GM06990 (cell line): ENCODE results near the gene TBC1D22A.
"Not testable (repeated sequence)": the region's sequence is repeated elsewhere in the genome, so short reads cannot be mapped to it uniquely, and the experiment has no call there.

Experiments used
- DNase-seq: peaks from one replicate; pipeline ENCODE4 v3.0.0-alpha.2; 2011; ENCODE audit not compliant: insufficient read length; ENCODE audit errors: extremely low read depth
- H3K27me3 ChIP-seq: replicated peaks from 2 replicates; pipeline ENCODE4 v1.6.0; 2011; ENCODE audit warnings: low read length; ENCODE audit not compliant: control insufficient read depth, insufficient read depth
- H3K36me3 ChIP-seq: 2 replicates; pipeline ENCODE4 v1.5.1; 2011; ENCODE audit warnings: low read length; ENCODE audit not compliant: control insufficient read depth, insufficient read depth
- H3K4me3 ChIP-seq: replicated peaks from 2 replicates; pipeline ENCODE4 v1.5.1; 2011; ENCODE audit warnings: low read depth, mild to moderate bottlenecking, control low read depth, low read length
- CTCF ChIP-seq: IDR thresholded peaks from 2 replicates; pipeline ENCODE4 v1.5.1; 2011; ENCODE audit warnings: low read length, control low read depth, mild to moderate bottlenecking, inconsistent platforms; ENCODE audit not compliant: insufficient read depth, poor library complexity, severe bottlenecking

The TBC1D22A gene

DNA sequence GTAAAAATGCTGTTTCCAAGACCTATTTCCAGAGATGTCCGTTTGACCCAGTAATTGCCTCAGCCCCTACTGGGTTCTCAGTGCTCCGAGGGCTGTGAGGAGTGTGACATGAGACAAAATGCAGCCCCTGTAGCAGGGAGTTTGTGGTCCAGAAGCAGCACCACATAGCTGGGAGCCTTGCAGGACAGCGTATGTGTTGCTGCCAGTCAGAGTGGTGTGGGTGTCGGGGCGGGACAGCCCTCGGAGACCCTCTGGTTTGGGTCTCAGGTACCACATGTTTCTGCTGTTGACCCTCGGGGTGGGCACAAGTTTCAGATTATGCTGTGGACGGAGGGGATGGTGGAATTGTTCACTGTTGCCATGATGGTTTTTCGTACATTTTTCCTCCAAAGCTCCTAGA is 17.2 kb downstream of the TBC1D22A start:
- Histone ChIP-seq H3K27me3 (no peaks in the 10 kb centered on the region), H3K4me3 (no peak overlapping the region), H3K36me3 (peaks cover 7% of the 10 kb centered on the region)
- no peak for TF ChIP-seq CTCF
- DNase-seq = no peak

GRCh38 chr22:46780453-46780852 is 18.0 kb downstream of the TBC1D22A start:
- Histone ChIP-seq H3K4me3 (no peak overlapping the region), H3K36me3 (peaks cover 7% of the 10 kb centered on the region), H3K27me3 (no peaks in the 10 kb centered on the region)
- DNase-seq = no peak
- TF ChIP-seq CTCF = no peak

DNA sequence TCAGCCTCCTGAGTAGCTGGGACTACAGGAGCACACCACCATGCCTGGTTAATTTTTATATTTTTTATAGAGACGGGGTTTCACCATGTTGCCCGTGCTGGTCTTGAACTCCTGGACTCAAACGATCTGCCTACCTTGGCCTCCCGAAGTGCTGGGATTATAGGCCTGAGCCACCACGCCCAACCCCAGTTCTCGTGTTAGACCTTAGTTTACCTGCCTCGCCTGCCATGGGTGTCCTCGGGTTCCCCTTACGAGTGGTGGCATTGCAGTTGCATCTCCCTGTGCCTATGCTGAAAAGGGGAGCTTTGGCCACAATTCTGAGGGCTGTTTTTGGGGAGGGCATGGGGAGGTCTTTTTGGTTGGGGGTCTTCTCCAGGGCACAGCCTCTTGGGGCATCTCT is 18.8 kb downstream of the TBC1D22A start:
- Histone ChIP-seq H3K36me3 (peaks cover 7% of the 10 kb centered on the region), H3K27me3 (no peaks in the 10 kb centered on the region), H3K4me3 (no peak overlapping the region)
- no peak for TF ChIP-seq CTCF
- no peak for DNase-seq

DNA sequence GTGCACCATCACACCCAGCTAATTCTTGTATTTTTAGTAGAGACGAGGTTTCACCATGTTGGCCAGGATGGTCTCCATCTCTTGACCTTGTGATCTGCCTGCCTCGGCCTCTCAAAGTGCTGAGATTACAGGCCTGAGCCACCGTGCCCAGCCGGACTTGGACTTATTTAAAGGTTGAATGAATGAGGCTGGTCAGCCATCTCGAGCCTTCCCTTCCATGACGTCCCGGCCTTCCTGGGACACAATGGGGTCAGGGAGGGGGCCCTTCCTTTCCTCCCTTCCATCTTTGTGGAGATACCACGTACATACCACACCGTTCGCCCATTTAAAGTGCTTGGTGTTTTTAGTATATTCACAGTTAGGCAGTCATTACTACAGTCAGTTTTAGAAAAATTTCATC is 19.8 kb downstream of the TBC1D22A start:
- H3K36me3 ChIP-seq, H3K4me3 ChIP-seq, H3K27me3 ChIP-seq, DNase-seq: not testable (repeated sequence)

- TF ChIP-seq CTCF = no peak
- no peaks in the 10 kb centered on the region for H3K27me3 ChIP-seq
- H3K36me3 ChIP-seq = peaks cover 7% of the 10 kb centered on the region
- no peak overlapping the region for H3K4me3 ChIP-seq
- no peak for DNase-seq
Observed at GRCh38 chr22:46783721-46784120, 21.3 kb downstream of the TBC1D22A start.

DNA sequence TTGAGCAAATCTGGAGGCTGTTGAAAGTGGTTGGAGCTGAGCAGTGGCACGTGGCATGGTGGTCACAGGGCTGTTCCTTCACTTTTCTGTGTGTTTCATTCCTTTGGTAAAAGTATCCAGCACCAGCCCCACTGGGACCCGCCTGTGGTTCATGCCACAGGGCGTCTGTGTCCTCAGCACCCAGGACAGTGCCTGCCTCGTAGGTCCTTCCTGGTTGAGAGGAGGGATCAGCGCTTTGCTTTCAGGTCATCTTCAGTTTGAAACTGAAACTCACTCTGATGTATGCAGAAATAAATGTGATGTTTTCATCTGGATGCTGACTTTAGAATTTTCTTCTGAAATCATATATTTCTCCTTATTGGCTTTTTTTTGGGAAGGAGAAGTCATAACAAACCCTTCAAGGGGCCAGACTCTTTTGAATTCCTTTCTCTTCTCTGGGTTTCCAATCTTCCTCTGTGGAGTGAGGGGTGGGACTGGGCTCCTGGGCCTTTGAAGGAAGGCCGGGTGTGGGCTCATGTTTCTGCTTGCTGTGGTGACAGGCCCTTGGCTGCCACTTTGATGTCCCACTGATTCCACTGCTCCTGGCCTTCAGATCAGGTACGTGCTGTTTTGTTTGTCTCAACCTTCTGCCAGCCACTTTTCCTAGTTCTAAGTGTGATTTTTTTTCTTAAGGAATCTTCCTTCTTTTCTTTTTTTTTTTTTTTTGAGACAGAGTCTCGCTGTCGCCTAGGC is 26.2 kb downstream of the TBC1D22A start:
- DNase-seq = no peak
- H3K27me3 ChIP-seq = no peaks in the 10 kb centered on the region
- H3K4me3 ChIP-seq = no peak overlapping the region
- peaks cover 16% of the 10 kb centered on the region for H3K36me3 ChIP-seq
- no peak for TF ChIP-seq CTCF
